Fibroblast of villous mesenchyme (primary cell): ENCODE measurements around the gene STK10. TPM values are rescaled to one million over a fixed set of nuclear protein-coding genes. Genes with fewer than 3 reads are reported as not detected.
A peak's percentile ranks its signal among the peaks of the same experiment; 100 is the strongest.

Experiments
- DNase-seq: peaks from one replicate; pipeline ENCODE4 v3.0.0-alpha.2; 2010; ENCODE audit warnings: low read depth
- H3K4me3 ChIP-seq: 2 replicates; pipeline ENCODE4 v1.5.1; 2011; ENCODE audit warnings: low read depth, mild to moderate bottlenecking, low read length
- CTCF ChIP-seq: IDR thresholded peaks from 2 replicates; pipeline ENCODE4 v1.5.1; 2012; ENCODE audit warnings: low read depth, mild to moderate bottlenecking, low read length; ENCODE audit not compliant: insufficient read depth
- total RNA-seq: library from RNA; depleted of rRNA; stranded (reverse); fragments of >200 nt; gene quantifications from 2 replicates; pipeline ENCODE4 v1.2.3, GENCODE V29; 2012

STK10 gene
- total RNA-seq, 1 donor = 32.4 TPM

GRCh38 chr5:172180936-172181335 lies 7.1 kb downstream of the STK10 start:
- no peak overlapping the region for H3K4me3 ChIP-seq
- TF ChIP-seq CTCF = no peak
- DNase-seq = no peak

- peak; percentile 59 for DNase-seq
- TF ChIP-seq CTCF = no peak
- H3K4me3 ChIP-seq = no peak overlapping the region
Measured at GRCh38 chr5:172178991-172179989, 8.7 kb downstream of the STK10 start.

GRCh38 chr5:172178301-172178987 lies 9.6 kb downstream of the STK10 start:
- no peak for DNase-seq
- TF ChIP-seq CTCF = no peak
- H3K4me3 ChIP-seq = no peak overlapping the region

GRCh38 chr5:172177176-172177575 lies 10.8 kb downstream of the STK10 start:
- no peak for DNase-seq
- no peak for TF ChIP-seq CTCF
- H3K4me3 ChIP-seq = no peak overlapping the region

- TF ChIP-seq CTCF = no peak
- no peak overlapping the region for H3K4me3 ChIP-seq
- no peak for DNase-seq
Measured at GRCh38 chr5:172175263-172175719, 12.7 kb downstream of the STK10 start.

- H3K4me3 ChIP-seq = no peak overlapping the region
- peak; percentile 65 for DNase-seq
- TF ChIP-seq CTCF = no peak
Measured at GRCh38 chr5:172173564-172174153, 14.4 kb downstream of the STK10 start.
